Uterus (tissue), 4 donors: ENCODE results near the gene TFF3. TPM values are rescaled to one million over a fixed set of nuclear protein-coding genes. Genes with fewer than 3 reads are reported as not detected.
A peak's percentile ranks its signal among the peaks of the same experiment; 100 is the strongest.

Experiments used
- DNase-seq, 2 donors: peaks; one replicate each; pipeline ENCODE4 v3.0.0-alpha.2; 2019 to 2020
- H3K27ac ChIP-seq, 2 donors: fragments of 200-600 bp; sonication (generic); 1 replicate in 1 of 2; 2 replicates in 1 of 2; pipeline ENCODE4 v1.5.1; 2016 to 2018
- H3K27me3 ChIP-seq, 2 donors: fragments of 200-600 bp; sonication (generic); one replicate each; pipeline ENCODE4 v1.5.1; 2018 to 2019; ENCODE audit warnings: control low read depth in 1 of 2
- H3K36me3 ChIP-seq, 2 donors: fragments of 200-600 bp; sonication (generic); one replicate each; pipeline ENCODE4 v1.5.1; 2019; ENCODE audit warnings: control low read depth in 1 of 2
- H3K4me1 ChIP-seq, 2 donors: fragments of 200-600 bp; sonication (generic); one replicate each; pipeline ENCODE4 v1.5.1; 2018 to 2019; ENCODE audit warnings: control low read depth in 1 of 2
- H3K4me3 ChIP-seq, 2 donors: fragments of 200-600 bp; sonication (generic); 1 replicate in 1 of 2; 2 replicates in 1 of 2; pipeline ENCODE4 v1.5.1; 2018 to 2019; ENCODE audit warnings: mild to moderate bottlenecking in 1 of 2
- H3K9me3 ChIP-seq, 2 donors: fragments of 200-600 bp; sonication (generic); one replicate each; pipeline ENCODE4 v1.5.1; 2019; ENCODE audit warnings: control low read depth in 1 of 2
- CTCF ChIP-seq, 4 experiments: fragments of 200-600 bp in 2 of 4; fragments of 450-650 bp in 2 of 4; sonication (generic) in 2 of 4; IDR thresholded peaks; one replicate each; pipeline ENCODE4 v1.5.1; 2016 to 2019; ENCODE audit warnings: antibody characterized with exemption in 4 of 4, mild to moderate bottlenecking in 2 of 4, moderate library complexity in 1 of 4
- POLR2A ChIP-seq, 2 donors: fragments of 450-650 bp; IDR thresholded peaks; one replicate each; pipeline ENCODE4 v1.6.1; 2016; ENCODE audit warnings: antibody characterized with exemption in 2 of 2, mild to moderate bottlenecking in 1 of 2, moderate library complexity in 1 of 2
- intact Hi-C: fragments of 100-400 bp; cut with DNase I; formaldehyde crosslinking; loops from one replicate; pipeline ENCODE4 v1.15.1; 2023; ENCODE audit warnings: low total_unique reads
- total RNA-seq, 4 donors: library from RNA; depleted of rRNA in 3 of 4; stranded (reverse); fragments of >200 nt in 3 of 4; gene quantifications; one replicate each; pipeline versions ENCODE4 v1.1.0 to v1.2.4, GENCODE V29; 2014 to 2023
- donor health status: DM: yes; HTN: yes; CAD: no.

The TFF3 gene
- total RNA-seq, 4 donors from 2014 or later: 1.4 to 49.7 (median 24.2) TPM

DNA sequence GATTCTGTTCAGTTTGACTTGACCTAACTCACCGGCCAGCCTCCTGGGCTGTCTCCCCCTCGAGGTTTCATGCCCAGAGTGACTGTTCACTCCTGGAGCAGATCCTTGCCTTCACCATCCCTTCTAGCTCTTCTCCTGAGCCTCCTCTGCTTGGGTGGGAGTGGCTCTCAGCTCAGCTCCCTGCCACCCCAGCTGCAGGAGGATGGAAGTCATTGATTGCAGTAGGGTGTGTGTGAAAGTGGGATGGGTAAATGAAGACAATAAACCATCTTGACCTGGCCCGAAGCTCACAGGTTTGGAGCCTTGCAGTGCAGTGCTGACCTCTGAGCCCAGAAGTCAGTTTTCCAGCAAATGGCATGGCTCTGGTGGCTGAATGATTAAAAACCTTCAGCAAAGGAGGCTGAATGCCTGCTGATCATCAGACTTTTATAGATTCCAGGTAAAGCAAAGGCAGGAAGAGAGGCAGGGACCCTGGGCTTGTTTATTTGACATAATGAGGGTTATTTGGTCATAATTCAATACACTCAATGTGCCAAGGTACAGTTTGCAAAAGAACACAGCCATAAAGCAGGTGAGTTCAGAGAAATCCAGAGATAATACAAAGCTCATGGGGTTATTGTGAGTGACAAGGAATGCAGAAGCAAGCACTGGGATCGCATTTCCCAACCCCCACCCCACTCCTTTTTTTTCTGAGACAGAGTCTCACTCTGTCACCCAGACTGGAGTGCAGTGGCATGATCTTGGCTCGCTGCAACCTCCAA, 17.5 kb upstream of the TFF3 start:
- no peaks in the 10 kb centered on the region for H3K9me3 ChIP-seq
- no peak overlapping the region for H3K4me3 ChIP-seq
- intact Hi-C loops: no loop called here
- no peaks in the 10 kb centered on the region for H3K36me3 ChIP-seq
- no peaks in the 10 kb centered on the region for H3K4me1 ChIP-seq
- H3K27me3 ChIP-seq: peaks cover 0 to 9% of the 10 kb centered on the region in 2 donors
- TF ChIP-seq POLR2A (IDR thresholded peaks at IDR 0.05) (no peak), CTCF (IDR thresholded peaks at IDR 0.05) (no peak)
- DNase-seq: peak in 1 of 2 donors; percentile 1
- H3K27ac ChIP-seq: no peak overlapping the region

GRCh38 chr21:42331660-42332059, 16.5 kb upstream of the TFF3 start:
- H3K9me3 ChIP-seq: no peaks in the 10 kb centered on the region
- H3K4me3 ChIP-seq: no peak overlapping the region
- no peak for TF ChIP-seq CTCF (IDR thresholded peaks at IDR 0.05)
- no peak for TF ChIP-seq POLR2A (IDR thresholded peaks at IDR 0.05)
- H3K27me3 ChIP-seq: peaks cover 0 to 9% of the 10 kb centered on the region in 2 donors
- DNase-seq: no peak
- no peaks in the 10 kb centered on the region for H3K36me3 ChIP-seq
- intact Hi-C loops: no loop called here
- H3K4me1 ChIP-seq: no peaks in the 10 kb centered on the region
- H3K27ac ChIP-seq: no peak overlapping the region

GRCh38 chr21:42330380-42331371, 15.5 kb upstream of the TFF3 start:
- no peaks in the 10 kb centered on the region for H3K4me1 ChIP-seq
- no peaks in the 10 kb centered on the region for H3K9me3 ChIP-seq
- TF ChIP-seq CTCF (IDR thresholded peaks at IDR 0.05): no peak
- no peak for TF ChIP-seq POLR2A (IDR thresholded peaks at IDR 0.05)
- no peak overlapping the region for H3K4me3 ChIP-seq
- no peaks in the 10 kb centered on the region for H3K36me3 ChIP-seq
- H3K27me3 ChIP-seq: peaks cover 0 to 9% of the 10 kb centered on the region in 2 donors
- intact Hi-C loops: no loop called here
- no peak overlapping the region for H3K27ac ChIP-seq
- no peak for DNase-seq

- Histone ChIP-seq H3K36me3 (no peaks in the 10 kb centered on the region), H3K9me3 (no peaks in the 10 kb centered on the region), H3K4me1 (no peaks in the 10 kb centered on the region), H3K4me3 (no peak overlapping the region), H3K27ac (no peak overlapping the region), H3K27me3 (no peaks in the 10 kb centered on the region)
- TF ChIP-seq POLR2A (IDR thresholded peaks at IDR 0.05): no peak
- TF ChIP-seq CTCF (IDR thresholded peaks at IDR 0.05): no peak
- intact Hi-C loops: no loop called here
- no peak for DNase-seq
Measured at GRCh38 chr21:42324896-42325295, 9.7 kb upstream of the TFF3 start.

DNA sequence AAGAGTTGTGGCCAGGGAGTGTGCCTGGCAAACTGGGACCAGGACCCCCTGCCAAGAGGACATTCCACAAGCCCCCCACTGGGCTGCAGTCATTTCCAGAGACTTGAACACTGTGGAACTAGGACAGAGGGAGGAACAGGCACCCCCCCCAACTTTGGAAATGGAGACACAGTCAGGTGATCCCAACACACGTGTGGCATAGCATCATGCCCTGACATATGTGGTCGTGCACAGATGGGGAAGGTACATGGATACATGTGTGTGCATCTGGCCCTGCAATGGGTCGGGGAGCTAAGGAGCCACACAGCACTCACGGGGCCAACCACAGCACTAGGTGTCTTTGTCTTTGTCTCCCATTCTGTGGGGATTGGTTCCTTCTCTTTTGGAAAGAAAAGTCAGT, 6.6 kb upstream of the TFF3 start:
- Histone ChIP-seq H3K4me1 (no peaks in the 10 kb centered on the region), H3K9me3 (no peaks in the 10 kb centered on the region), H3K27me3 (no peaks in the 10 kb centered on the region), H3K27ac (no peak overlapping the region), H3K36me3 (no peaks in the 10 kb centered on the region), H3K4me3 (no peak overlapping the region)
- no peak for DNase-seq
- no peak for TF ChIP-seq CTCF (IDR thresholded peaks at IDR 0.05)
- no peak for TF ChIP-seq POLR2A (IDR thresholded peaks at IDR 0.05)
- intact Hi-C loops: no loop called here
